ENCODE measurements around the gene TMEM186.
"Not testable (repeated sequence)": the region's sequence is repeated elsewhere in the genome, so short reads cannot be mapped to it uniquely, and the experiment has no call there.

The TMEM186 gene, protein sequence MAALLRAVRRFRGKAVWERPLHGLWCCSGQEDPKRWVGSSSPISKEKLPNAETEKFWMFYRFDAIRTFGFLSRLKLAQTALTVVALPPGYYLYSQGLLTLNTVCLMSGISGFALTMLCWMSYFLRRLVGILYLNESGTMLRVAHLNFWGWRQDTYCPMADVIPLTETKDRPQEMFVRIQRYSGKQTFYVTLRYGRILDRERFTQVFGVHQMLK

DNA sequence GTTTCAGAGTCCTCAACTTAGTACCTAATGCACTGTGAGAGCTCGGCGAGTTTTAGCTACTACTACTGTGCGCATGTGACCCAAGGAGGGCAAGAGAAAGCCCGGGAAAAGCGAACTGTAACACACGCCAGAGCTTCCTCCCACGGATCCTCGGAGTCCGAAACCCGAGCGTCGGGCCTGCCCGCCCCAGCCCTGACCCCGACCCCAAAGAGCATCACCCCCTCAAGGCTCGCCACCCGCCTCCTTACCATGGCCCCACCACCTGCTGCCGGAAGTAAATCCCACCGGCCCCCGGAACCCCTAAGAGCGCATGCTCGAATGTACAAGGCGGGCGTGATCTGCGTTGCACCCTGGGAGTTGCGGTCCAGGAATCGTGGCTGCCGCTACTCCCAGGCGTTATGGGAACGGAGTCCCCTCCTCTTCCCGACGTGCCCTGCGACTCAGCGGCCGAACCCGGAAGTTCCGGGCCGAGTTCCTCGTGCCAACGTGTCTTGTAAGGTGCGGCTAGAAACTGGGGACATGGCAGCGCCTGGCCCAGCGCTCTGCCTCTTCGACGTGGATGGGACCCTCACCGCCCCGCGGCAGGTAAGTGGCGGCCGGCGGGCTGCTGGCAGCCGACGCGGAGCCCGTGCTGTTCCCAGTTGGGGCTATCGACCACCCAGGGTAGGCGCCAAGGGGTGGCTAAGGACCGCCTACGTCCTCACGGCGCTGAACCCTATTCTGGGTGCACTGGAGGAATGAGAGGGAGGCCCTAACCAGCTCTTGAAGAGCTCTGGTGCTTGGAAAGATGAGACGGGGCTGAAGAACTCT lies at the start of gene TMEM186, which contains the start of gene PMM2:
Gene TMEM186 (minus strand): TSS at position 276 of the 810 bp plus-strand sequence. CDS start 25 bp downstream, at position 251.
Gene PMM2 (plus strand): TSS at position 476 of the 810 bp plus-strand sequence. CDS start 44 bp downstream, at position 520.
- peak; percentile 98 for DNase-seq

DNA sequence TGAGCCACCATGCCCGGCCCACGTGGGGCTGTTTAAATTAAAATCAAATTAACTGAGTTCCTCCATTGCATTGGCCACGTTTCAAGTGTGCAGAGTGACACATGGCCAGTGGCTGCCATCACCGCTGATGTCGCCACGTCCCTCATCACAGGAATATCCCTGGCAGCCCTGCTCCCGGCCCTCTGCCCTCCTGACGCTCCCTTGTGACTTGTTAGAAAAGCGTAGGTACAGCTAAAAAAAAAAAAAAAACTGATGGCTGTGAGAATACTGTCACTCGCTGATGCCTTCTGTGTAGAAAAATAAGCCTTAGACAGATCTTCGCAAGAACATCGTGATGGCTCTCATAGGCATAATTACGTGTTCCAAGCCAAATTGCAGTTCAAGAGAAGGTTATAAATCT lies 49.7 kb upstream of the TMEM186 start:
- DNase-seq = no peak

GRCh38 chr16:8846401-8846932 lies 49.0 kb upstream of the TMEM186 start:
- DNase-seq = no peak

DNA sequence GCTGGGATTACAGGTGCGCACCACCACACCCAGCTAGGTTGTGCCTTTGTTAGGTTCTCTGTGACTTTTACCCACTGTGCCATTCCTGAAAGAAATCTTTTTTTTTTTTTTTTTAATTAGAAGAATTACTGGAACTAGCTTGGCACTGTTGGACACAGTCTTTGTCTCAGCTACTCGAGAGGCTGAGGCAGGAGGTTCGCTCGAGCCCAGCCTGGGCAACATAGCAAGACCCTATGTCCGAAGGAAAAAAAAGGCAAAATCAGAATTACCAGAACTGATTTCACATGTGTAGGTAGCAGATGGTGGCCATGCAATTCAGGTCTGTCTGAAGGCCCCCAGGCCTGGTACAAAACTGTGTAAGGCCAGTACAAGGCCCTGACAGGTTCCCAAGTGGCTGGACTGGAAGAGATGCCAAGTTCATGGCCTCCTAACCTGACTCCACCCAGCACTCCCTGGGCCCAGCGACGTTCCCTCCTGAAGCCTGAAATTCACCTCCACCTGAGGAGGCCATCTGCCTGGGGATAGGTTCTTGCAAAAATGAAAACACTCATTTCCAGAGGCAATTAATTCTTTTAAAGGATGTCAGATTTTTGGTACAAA lies 48.4 kb upstream of the TMEM186 start:
- DNase-seq = no peak

- DNase-seq = not testable (repeated sequence)
Measured at GRCh38 chr16:8843296-8843695, 45.9 kb upstream of the TMEM186 start.

DNA sequence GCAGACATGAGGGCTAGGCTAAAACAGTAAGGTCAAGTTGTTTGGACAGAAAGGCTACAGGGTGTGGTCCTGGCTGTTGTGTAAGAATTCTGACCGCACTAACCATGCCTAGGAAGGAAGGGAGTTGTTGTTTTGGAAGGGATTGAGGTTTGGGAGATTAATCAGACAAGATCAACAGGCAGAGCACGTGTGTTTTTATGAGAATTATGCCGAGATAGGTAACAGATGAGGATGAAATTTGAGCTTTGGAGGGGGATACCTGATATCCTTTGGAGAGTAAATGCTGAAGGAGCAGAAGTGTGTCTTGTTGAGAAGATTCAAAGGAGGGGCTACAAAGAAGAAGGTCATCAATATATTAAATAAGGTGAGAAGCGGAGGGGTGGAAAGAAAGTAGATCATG lies 44.6 kb upstream of the TMEM186 start:
- DNase-seq = peak; percentile 49

- DNase-seq = not testable (repeated sequence)
Measured at GRCh38 chr16:8837594-8837993, 40.2 kb upstream of the TMEM186 start.

GRCh38 chr16:8836797-8837196 lies 39.4 kb upstream of the TMEM186 start:
- peak; percentile 81 for DNase-seq

DNA sequence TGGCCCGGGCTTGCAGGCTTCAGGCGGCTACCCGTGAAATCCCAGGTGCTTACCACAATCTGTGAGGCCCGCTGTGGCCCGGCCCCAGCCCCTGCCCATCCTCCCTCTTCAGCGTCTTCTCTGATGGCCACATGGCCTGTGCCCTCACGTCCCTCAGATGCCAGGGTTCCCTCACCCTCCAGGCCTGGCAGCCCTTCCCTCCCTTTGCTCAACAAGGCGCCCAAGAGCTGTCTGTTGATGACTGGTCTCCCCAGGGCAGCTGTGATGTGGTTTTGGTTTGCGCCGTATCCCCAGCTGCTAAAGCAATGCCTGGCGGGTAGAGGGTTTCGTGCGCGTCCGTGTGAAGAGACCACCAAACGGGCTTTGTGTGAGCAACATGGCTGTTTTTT lies 35.3 kb upstream of the TMEM186 start:
- no peak for DNase-seq

DNA sequence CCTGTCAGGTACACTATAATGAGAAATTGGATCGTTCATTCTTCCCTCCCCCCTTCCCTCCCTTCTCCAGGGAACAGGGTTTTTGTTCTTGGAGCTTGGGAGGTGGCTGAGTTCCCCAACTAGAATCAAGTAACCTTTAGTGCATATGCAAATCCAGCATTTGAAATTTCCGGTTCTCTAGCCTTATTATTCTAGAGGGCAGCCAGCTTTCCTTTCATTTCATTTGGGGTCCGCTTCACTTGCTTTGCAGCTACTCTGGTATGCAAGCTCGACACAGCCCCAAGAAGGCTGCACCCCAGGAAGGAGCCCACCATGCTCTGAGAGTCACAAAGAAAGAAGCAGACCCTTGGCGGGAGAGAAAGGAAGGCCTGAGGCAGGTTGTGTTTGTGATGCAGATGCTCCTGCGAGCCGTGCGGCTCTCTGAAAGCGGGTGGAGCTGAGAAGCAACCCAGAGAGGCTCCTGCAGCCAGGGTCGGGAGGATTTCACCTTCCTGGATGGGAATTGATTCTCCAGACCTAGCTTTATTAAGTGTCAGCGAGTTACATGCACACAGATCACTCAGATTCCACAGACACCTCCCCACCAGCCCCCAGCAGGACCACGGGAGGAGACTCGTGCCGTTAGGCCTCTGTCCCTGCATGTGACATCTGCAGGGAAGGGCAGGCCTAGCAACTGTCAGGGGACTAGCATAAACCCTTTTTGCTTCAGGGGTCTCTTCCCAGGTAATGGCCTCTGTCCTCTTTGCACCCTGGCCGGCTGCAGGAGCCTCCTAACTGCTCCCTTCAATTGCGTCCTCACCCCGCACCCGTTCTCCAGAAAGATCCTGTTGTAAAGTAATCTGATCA lies 34.7 kb upstream of the TMEM186 start:
- DNase-seq = no peak

- DNase-seq = no peak
Measured at GRCh38 chr16:8831450-8831849, 34.0 kb upstream of the TMEM186 start.

DNA sequence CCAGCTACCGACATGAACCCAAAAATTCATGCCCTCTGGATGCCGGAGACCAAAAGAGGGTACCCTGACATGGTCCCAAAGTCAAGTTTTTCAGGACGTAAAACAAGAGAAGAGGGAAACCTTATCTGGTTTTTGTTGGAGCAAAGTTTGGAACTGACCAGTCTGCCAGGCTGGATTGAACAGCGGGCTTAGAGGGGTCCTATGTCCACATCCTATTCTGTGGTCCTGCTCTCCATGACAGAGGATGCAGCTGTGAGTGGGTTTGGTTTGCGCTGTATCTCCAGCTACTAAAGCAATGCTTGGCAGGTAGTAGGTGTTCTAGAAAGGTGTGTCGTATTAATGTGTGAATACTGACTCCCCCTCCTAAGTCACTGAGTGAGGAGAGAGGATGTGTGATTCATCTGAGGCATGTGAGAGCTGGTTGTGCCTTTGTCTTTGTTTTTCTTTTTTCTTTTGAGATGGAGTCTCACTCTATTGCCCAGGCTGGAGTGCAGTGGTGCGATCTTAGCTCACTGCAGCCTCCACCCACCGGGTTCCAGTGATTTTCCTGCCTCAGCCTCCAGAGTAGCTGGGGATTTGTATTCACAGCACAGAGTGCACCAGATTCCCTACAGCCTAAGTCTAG lies 31.2 kb upstream of the TMEM186 start:
- no peak for DNase-seq

DNA sequence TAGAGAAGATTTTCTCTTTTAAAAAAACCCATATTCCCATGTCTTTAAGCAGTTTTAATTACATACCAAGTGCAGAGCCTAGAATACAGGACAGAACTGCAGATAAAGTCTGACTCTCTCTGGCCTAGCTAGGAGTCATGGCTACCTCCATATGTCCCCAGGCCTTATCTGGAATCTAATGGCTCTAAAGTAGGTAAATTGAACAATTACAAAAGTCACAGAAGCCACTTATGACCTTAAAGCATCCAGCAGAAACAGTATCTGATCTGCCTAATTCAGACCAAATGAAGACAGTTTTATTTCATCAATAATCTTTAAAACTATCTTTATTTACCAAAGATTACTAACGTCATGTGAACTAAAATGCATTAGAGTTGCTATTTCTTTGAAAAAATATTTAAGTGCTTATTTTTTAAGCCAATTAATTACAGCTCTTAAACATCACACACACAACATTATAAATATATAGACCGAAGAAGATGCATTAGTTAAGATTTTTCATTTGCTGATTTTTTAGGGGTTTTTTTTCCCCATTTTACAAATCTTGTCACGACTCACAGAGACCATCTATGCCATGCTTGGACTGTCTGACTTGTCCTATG lies 28.9 kb upstream of the TMEM186 start:
- DNase-seq = no peak

DNA sequence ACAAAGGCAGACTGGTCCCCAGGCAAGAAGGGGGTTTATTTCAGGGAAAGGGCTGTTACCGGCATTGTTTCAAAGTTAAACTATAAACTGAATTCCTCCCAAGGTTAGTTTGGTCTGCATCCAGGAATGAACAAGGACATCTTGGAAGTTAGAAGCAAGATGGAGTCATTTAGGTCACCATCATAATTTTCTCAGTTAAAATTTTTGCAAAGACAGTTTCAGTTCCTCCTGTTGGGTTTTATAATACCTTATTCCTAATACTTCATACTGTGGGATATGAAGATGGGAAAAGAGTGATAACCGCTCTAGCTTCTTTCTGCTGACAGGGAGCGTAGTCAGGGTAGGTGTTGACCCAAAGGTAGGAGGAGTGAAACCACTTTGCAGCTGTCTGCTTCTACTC lies 25.0 kb upstream of the TMEM186 start:
- no peak for DNase-seq

- peak; percentile 31 for DNase-seq
Measured at GRCh38 chr16:8819411-8820034, 22.1 kb upstream of the TMEM186 start.

DNA sequence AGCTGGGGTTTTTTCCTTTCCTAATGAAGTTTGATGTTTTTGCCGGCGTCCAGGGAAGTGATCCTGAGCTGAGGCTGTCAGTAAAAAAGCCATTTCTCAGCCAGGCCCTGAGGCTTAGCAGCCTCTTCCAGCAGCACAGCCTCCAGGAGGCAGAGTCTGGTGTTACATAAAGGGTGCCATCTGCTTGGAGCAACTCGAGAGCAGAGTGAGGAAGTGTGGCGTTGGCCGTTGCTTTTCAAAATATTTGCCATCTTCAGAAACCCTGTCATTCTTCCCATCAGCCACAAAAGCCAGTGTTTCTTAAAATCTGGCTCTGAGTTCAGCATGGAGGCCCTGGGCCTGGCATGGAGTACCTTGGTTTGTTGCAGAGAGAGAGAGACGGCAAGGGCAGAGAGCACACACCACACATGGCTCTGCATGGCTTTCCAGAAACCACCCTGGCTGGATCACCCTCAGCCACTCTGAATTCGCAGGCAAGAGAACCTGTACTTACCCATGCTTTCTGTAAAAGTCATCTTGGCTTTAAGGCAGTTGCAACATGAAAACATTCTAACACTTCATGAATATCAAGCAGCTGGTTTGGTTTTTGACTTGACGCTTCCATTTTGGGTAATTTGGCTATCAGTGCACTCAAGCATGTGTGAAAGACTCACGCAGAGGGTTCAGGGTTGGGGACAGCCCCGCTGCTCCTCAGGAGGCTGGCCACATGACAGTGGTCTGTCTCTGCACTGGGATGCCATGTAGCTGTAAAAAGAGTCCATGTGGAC lies 21.2 kb upstream of the TMEM186 start:
- no peak for DNase-seq

DNA sequence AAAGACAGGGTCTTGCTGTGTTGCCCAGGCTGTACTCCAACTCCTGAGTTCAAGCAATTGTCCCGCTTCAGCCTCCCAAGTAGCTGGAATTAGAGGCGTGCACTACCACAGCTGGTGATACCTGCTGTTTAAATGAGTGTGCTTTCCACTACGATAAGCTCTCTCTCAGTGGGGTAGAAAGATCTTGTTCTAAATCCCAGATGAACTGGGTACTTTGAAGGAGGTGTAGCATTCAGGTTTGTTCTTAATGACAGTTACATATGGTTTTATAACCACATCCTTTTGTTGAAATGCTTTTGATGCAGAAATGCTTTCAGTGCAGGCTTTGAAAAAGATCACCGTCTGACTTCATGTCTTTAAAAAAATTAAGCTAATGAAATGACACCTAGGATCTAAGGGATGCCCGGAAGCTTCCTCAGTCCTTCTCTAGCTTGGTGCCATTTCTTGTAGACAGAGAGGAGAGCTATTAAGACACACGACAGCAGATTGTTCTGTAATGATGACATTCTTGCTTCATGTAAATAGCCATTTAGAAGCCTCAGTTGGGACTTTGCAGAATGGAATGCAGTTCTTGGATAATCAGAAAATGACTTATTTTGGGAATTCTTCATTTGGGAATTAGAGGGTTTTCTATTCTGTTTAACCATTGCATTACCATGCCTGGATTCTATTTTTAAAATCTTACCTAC lies 19.7 kb upstream of the TMEM186 start:
- no peak for DNase-seq

GRCh38 chr16:8814095-8814806 lies 16.8 kb upstream of the TMEM186 start:
- DNase-seq = no peak

- DNase-seq = no peak
Measured at GRCh38 chr16:8812162-8812843, 14.9 kb upstream of the TMEM186 start.
